ENCODE results near the gene SLC43A3.
"Not testable (repeated sequence)": the region's sequence is repeated elsewhere in the genome, so short reads cannot be mapped to it uniquely, and the experiment has no call there.

Gene SLC43A3

GRCh38 chr11:57459164-57460021 lies 32.5 kb upstream of the SLC43A3 start:
- DNase-seq = peak; percentile 40 to 50

GRCh38 chr11:57458410-57459163 lies 31.7 kb upstream of the SLC43A3 start:
- peak; percentile 69 to 84 for DNase-seq

GRCh38 chr11:57458060-57458409 lies 31.1 kb upstream of the SLC43A3 start:
- DNase-seq = peak in 1 of 2 experiments; percentile 39

GRCh38 chr11:57457643-57458023 lies 30.7 kb upstream of the SLC43A3 start:
- DNase-seq = no peak

GRCh38 chr11:57456960-57457642 lies 30.2 kb upstream of the SLC43A3 start:
- DNase-seq = peak; percentile 80 to 86

- no peak for DNase-seq
These were observed 26.7 kb upstream of the SLC43A3 start for GRCh38 chr11:57453543-57454177.

- no peak for DNase-seq
These were observed 19.1 kb upstream of the SLC43A3 start for GRCh38 chr11:57446055-57446454.

- DNase-seq = not testable (repeated sequence)
These were observed 18.1 kb upstream of the SLC43A3 start for GRCh38 chr11:57445122-57445394.

- DNase-seq = no peak
These were observed 17.6 kb upstream of the SLC43A3 start for GRCh38 chr11:57444362-57445121.

GRCh38 chr11:57440744-57441414 lies 14.0 kb upstream of the SLC43A3 start:
- DNase-seq = no peak

- DNase-seq = no peak
These were observed 12.9 kb upstream of the SLC43A3 start for GRCh38 chr11:57439786-57440185.

- DNase-seq = no peak
These were observed 11.7 kb upstream of the SLC43A3 start for GRCh38 chr11:57438345-57439285.

GRCh38 chr11:57436031-57436430 lies 9.1 kb upstream of the SLC43A3 start:
- DNase-seq = no peak

- DNase-seq = no peak
These were observed 8.0 kb upstream of the SLC43A3 start for GRCh38 chr11:57434640-57435546.

GRCh38 chr11:57432714-57433163 lies 5.8 kb upstream of the SLC43A3 start:
- no peak for DNase-seq

GRCh38 chr11:57432149-57432561 lies 5.2 kb upstream of the SLC43A3 start:
- DNase-seq = no peak

- DNase-seq = no peak
These were observed 4.0 kb upstream of the SLC43A3 start for GRCh38 chr11:57430952-57431351.

GRCh38 chr11:57429946-57430345 lies 3.0 kb upstream of the SLC43A3 start:
- DNase-seq = no peak

- no peak for DNase-seq
These were observed 1.7 kb upstream of the SLC43A3 start for GRCh38 chr11:57428643-57429042.

GRCh38 chr11:57427727-57428082 lies 784 bp upstream of the SLC43A3 start:
- no peak for DNase-seq

Measured in NCI-H524 (cell line).